K562 (cell line): ENCODE measurements around the gene FBP2. TPM values are rescaled to one million over a fixed set of nuclear protein-coding genes. Genes with fewer than 3 reads are reported as not detected.
A peak's percentile ranks its signal among the peaks of the same experiment; 100 is the strongest.

Experiments used
- ATAC-seq: fragments of 200-7000 bp; cut with Tn5 transposase; 3 replicates; pipeline ENCODE4 v1.9.1; 2020; ENCODE audit warnings: moderate library complexity
- BruUV-seq: library from RNA; stranded (reverse); fragments of 400-500 nt; replicated peaks from 2 replicates; lab custom pipeline; 2021; lab: Mats Ljungman, UMichigan
- CTCF ChIA-PET: fragments of 300-600 bp; formaldehyde crosslinking; extraction: SDS; loops from one replicate; lab custom pipeline; 2021; ENCODE audit warnings: low intra/inter-chr PET ratio; lab: Yijun Ruan, JAX
- POLR2A ChIA-PET: fragments of 300-600, 350-650 bp; sonication (Branson Sonifier 250); formaldehyde crosslinking; extraction: SDS; loops from one replicate; lab custom pipeline; 2021; ENCODE audit warnings: antibody characterized with exemption, inconsistent platforms; lab: Yijun Ruan, JAX
- DNase-seq, 4 experiments: peaks; one replicate each; pipeline versions ENCODE4 v3.0.0 to v3.0.0-alpha.2; 2011 to 2018; ENCODE audit warnings: low spot score in 3 of 4, mixed read lengths in 3 of 4; ENCODE audit errors: extremely low read depth in 1 of 4
- FAIRE-seq: peaks from 2 replicates; lab custom pipeline; 2011; peaks lifted over from hg19 to GRCh38; lab: Jason Lieb, UNC
- H2AFZ ChIP-seq: 2 replicates; pipeline ENCODE4 v1.6.0; 2011; ENCODE audit warnings: low read depth, low read length, control low read depth, inconsistent platforms
- H3K27ac ChIP-seq: fragments of 200-600 bp; 3 replicates; pipeline ENCODE4 v1.8.0; 2011; ENCODE audit warnings: low read depth, mild to moderate bottlenecking, control low read depth, inconsistent platforms, low read length, moderate library complexity, mixed read lengths; ENCODE audit errors: extremely low read depth
- H3K27me3 ChIP-seq, 2 experiments: fragments of 300-600 bp in 1 of 2; 2 replicates in 1 of 2; 3 replicates in 1 of 2; pipeline versions ENCODE4 v1.6.0 to v1.8.0; 2011; ENCODE audit warnings: inconsistent platforms in 2 of 2, low read length in 2 of 2, mild to moderate bottlenecking in 1 of 2, mixed read lengths in 1 of 2, moderate library complexity in 1 of 2; ENCODE audit not compliant: control insufficient read depth in 2 of 2, insufficient read depth in 2 of 2
- H3K36me3 ChIP-seq: fragments of 300-600 bp; 3 replicates; pipeline ENCODE4 v1.8.0; 2011; ENCODE audit warnings: mild to moderate bottlenecking, low read length, inconsistent platforms; ENCODE audit not compliant: control insufficient read depth, insufficient read depth
- H3K4me1 ChIP-seq, 2 experiments: fragments of 200-600 bp in 1 of 2; replicated peaks in 1 of 2; 2 replicates in 1 of 2; 3 replicates in 1 of 2; pipeline versions ENCODE4 v1.5.1 to v1.8.0; 2011; ENCODE audit warnings: inconsistent platforms in 2 of 2, low read length in 2 of 2, mild to moderate bottlenecking in 1 of 2, mixed read lengths in 1 of 2, moderate library complexity in 1 of 2; ENCODE audit not compliant: control insufficient read depth in 2 of 2, insufficient read depth in 2 of 2
- H3K4me2 ChIP-seq: 2 replicates; pipeline ENCODE4 v1.6.1; 2011; ENCODE audit warnings: low read length, control low read depth, inconsistent platforms, mixed read lengths; ENCODE audit not compliant: insufficient read depth
- H3K4me3 ChIP-seq: fragments of 200-600 bp; sonication (generic), shearing (Covaris generic); 2 replicates; pipeline ENCODE4 v1.5.1; 2016; ENCODE audit warnings: control low read depth, inconsistent platforms
- H3K79me2 ChIP-seq: fragments of 200-600 bp; 3 replicates; pipeline ENCODE4 v1.8.0; 2011; ENCODE audit warnings: low read length, inconsistent platforms; ENCODE audit not compliant: control insufficient read depth, insufficient read depth
- H3K9ac ChIP-seq, 2 experiments: 2 replicates each; pipeline versions ENCODE4 v1.6.0 to v1.6.1; 2011; ENCODE audit warnings: low read depth in 2 of 2, low read length in 2 of 2, control low read depth in 1 of 2, inconsistent platforms in 1 of 2, mild to moderate bottlenecking in 1 of 2, mixed read lengths in 1 of 2; ENCODE audit not compliant: insufficient read depth in 1 of 2
- H3K9me1 ChIP-seq: one replicate; pipeline ENCODE4 v1.6.0; 2011; ENCODE audit warnings: inconsistent platforms, mild to moderate bottlenecking, low read length, moderate library complexity; ENCODE audit not compliant: control insufficient read depth, insufficient read depth
- H3K9me3 ChIP-seq: replicated peaks from 2 replicates; pipeline ENCODE4 v1.5.1; 2011; ENCODE audit warnings: low read depth, low read length, inconsistent platforms; ENCODE audit not compliant: control insufficient read depth, insufficient read depth
- H4K20me1 ChIP-seq: replicated peaks from 2 replicates; pipeline ENCODE4 v1.6.1; 2011; ENCODE audit warnings: low read length, inconsistent platforms, mixed read lengths; ENCODE audit not compliant: control insufficient read depth, insufficient read depth
- CTCF ChIP-seq, 3 experiments: IDR thresholded peaks in 2 of 3; conservative IDR thresholded peaks in 1 of 3; 2 replicates each; pipeline ENCODE4 v1.5.1; 2011 to 2012; ENCODE audit warnings: low read length in 3 of 3, mild to moderate bottlenecking in 3 of 3, control low read depth in 2 of 3, improper control_type of control experiment in 1 of 3, inconsistent platforms in 1 of 3, low read depth in 1 of 3, mixed read lengths in 1 of 3, moderate library complexity in 1 of 3; ENCODE audit not compliant: insufficient read depth in 2 of 3
- MNT ChIP-seq, 2 experiments: fragments of 450-650 bp; conservative IDR thresholded peaks; 2 replicates each; pipeline ENCODE4 v1.6.1; 2017; ENCODE audit warnings: mild to moderate bottlenecking in 2 of 2, moderate library complexity in 2 of 2
- SAFB ChIP-seq: fragments of 200-400 bp; formaldehyde crosslinking; IDR thresholded peaks from 2 replicates; pipeline ENCODE4 v1.6.1; 2017; ENCODE audit warnings: low read depth, low read length, borderline replicate concordance
- WGBS: fragments of 100-300 bp; shearing (Covaris generic); methylation state at CpG from one replicate; pipeline ENCODE4 v1.1.6; 2016; ENCODE audit warnings: low coverage, mixed read lengths; ENCODE audit not compliant: insufficient coverage; ENCODE audit errors: missing lambda C conversion rate; 5-methylcytosine and 5-hydroxymethylcytosine counted together
- in situ Hi-C: fragments of 300-500 bp; cut with MboI; formaldehyde crosslinking; loops from 4 replicates; pipeline ENCODE4 v1.15.0; 2018; ENCODE audit warnings: inconsistent platforms, mixed read lengths
- intact Hi-C: fragments of 100-400 bp; cut with micrococcal nuclease; formaldehyde crosslinking; loops from 2 replicates; pipeline ENCODE4 v1.14.2; 2022
- polyA plus RNA-seq, 8 experiments: library from polyadenylated mRNA; depleted of rRNA in 4 of 8; stranded (reverse) in 5 of 8; unstranded in 3 of 8; fragments of >200 nt; fragmentation: Nextera tagmentation in 2 of 8; fragmentation: Illumina TruSeq in 1 of 8; extraction: Ambion mirVana in 2 of 8; extraction: Trizol in 1 of 8; gene quantifications; 2 replicates each; pipeline versions ENCODE4 v1.2.1 to v1.2.3, GENCODE V29; 2011 to 2014; ENCODE audit warnings: inconsistent platforms in 1 of 8, missing spikeins in 1 of 8
- total RNA-seq, 7 experiments: library from RNA; depleted of rRNA in 6 of 7; stranded (reverse); fragments of >200 nt in 6 of 7; fragmentation: Illumina TruSeq in 2 of 7; extraction: Trizol in 2 of 7; gene quantifications; 2 replicates each; pipeline versions ENCODE4 v1.2.1 to v1.2.3, GENCODE V29; 2011 to 2021; ENCODE audit warnings: low replicate concordance in 1 of 7

FBP2 gene
- total and polyA plus RNA-seq, 9 of the 15 experiments (the other 6 are each of a cell fraction or from before 2014, with no cell fraction given): 0.06 TPM; not detected in 7

- ChIA-PET CTCF (interaction anchor here (0.6 kb wide), 1 partner anchor 535 kb away, joined by 5 read pairs; no protein-coding TSS in a partner anchor), POLR2A (no interaction called here)
- no peak overlapping the region for H3K9ac ChIP-seq
- no peaks in the 10 kb centered on the region for H3K79me2 ChIP-seq
- no peaks in the 10 kb centered on the region for H4K20me1 ChIP-seq
- TF ChIP-seq SAFB (no peak), CTCF (IDR thresholded peaks at IDR 0.05 in 2 of 3, conservative IDR thresholded peaks at IDR 0.05 in 1 of 3; ENCODE audit: insufficient read depth in 2 of 3, low read depth in 1 of 3, low read length in 3 of 3) (peak in 2 of 3 experiments; percentile 10 to 26; a peak in 3 of 6 replicates), MNT (conservative IDR thresholded peaks at IDR 0.05) (no peak)
- in situ Hi-C loops (no loop called here), intact Hi-C loops (no loop called here)
- peaks cover 10 to 45% of the 10 kb centered on the region in 2 experiments; a peak in 4 of 5 replicates for H3K27me3 ChIP-seq
- WGBS: 0% methylated on average over 3 of the region's 3 CpGs
- no peak for DNase-seq
- H3K36me3 ChIP-seq: no peaks in the 10 kb centered on the region
- BruUV-seq: no TSS peak
- FAIRE-seq: no peak
- no peak overlapping the region for H3K4me2 ChIP-seq
- H2AFZ ChIP-seq: no peak overlapping the region
- no peaks in the 10 kb centered on the region for H3K9me3 ChIP-seq
- H3K27ac ChIP-seq: no peak overlapping the region
- no peaks in the 10 kb centered on the region for H3K4me1 ChIP-seq
- H3K4me3 ChIP-seq: no peak overlapping the region
- no peaks in the 10 kb centered on the region for H3K9me1 ChIP-seq
- 0 out of 3 replicates have a peak, but pooled peaks have one; percentile 38 for ATAC-seq
Measured at GRCh38 chr9:94613003-94613402, 19.4 kb upstream of the FBP2 start.
